CD4-positive, alpha-beta T cell treated with Interleukin-17A for 4 hours (primary cell): Measurements from ENCODE around the gene FAM184B.
"Not testable (repeated sequence)": the region's sequence is repeated elsewhere in the genome, so short reads cannot be mapped to it uniquely, and the experiment has no call there.

Experiments used
- DNase-seq: peaks from one replicate; pipeline ENCODE4 v3.0.0-alpha.2; 2020; ENCODE audit warnings: mixed read lengths

FAM184B gene

GRCh38 chr4:17680559-17681280 lies 100.7 kb downstream of the FAM184B start:
- DNase-seq, result no peak

DNA sequence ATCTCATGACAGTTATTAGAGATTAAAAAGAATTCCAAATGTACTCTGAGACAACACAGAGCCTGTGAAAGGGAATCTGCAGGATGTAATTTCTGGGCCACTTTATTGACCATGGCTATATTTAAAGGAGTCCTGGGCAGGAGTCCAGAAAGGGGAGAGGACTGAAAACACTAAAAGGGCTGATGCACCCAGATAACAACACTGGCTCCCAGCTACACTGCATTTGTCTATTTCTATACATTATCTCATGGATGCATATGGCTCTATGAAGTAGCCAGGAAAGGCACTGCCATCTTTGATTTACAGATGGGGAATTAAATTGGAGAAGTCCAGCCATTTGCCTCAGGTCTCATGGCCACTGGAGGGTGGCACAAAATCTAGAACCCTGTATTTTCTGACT lies 111.0 kb downstream of the FAM184B start:
- no peak for DNase-seq

DNA sequence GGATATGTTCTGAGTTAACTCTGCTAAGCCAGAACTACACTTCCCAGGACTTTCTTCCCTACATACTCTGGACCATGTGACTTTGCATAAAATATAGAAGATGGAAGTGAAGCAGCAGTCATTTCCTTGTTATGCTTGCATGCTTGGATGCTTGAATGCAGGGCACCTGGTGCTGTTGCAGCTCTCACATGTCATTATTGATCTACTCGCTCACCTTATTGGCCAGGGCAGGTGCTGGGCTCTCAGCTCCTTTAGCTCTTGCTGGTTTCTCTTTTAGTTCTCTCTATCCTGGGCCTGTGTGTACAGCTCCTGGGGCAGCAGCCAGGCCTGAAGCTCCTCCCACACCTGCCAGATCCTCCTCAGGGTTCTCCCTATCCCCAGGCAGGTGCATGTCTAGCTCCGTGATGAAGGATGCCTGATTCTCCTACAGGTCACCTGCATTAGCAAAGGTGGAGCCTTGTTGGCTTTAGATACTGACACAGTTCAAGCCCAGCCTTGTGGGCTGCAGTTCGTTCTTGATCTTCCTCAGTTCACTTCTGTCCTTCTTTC lies 113.7 kb downstream of the FAM184B start:
- no peak for DNase-seq

GRCh38 chr4:17667253-17667652 lies 114.2 kb downstream of the FAM184B start:
- DNase-seq, result no peak

GRCh38 chr4:17665852-17666251 lies 115.6 kb downstream of the FAM184B start:
- DNase-seq, result no peak

- no peak for DNase-seq
Observed at GRCh38 chr4:17665346-17665745, 116.1 kb downstream of the FAM184B start.

DNA sequence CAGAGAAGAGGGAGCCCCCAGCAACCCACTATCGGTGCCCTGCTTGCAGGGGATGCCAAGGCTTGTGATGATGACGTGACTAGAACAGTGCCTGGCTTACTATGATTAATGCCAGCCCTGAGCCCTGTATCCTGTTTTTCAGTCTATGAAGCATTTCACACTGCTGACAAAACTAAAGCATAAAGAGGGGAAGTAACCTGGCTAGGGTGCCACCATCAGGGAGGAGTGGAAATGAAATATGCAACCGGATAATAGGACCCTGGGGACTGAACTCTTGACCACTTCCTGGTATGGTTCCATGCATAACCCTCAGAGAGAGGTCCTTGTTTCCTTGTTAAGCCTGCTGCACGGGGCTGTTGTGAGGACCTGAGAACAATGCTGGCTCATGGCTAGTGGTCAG lies 116.7 kb downstream of the FAM184B start:
- no peak for DNase-seq

GRCh38 chr4:17662694-17663093 lies 118.7 kb downstream of the FAM184B start:
- no peak for DNase-seq

DNA sequence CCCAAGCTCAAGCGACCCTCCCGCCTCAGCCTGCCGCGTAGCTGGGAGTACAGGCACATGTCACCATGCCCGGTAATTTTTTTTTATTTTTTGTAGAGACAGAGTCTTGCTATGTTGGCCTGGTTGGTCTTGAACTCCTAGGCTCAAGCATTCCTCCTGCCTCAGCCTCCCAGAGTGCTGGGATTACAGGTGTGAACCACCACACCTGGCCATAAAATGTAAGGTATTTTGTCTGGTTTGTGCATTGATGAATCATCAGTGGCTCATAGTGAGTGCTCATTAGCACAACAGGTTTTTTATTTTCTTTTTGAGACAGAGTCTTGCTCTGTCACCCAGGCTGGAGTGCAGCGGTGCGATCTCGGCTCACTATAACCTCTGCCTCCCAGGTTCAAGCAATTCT lies 122.2 kb downstream of the FAM184B start:
- not testable (repeated sequence) for DNase-seq

GRCh38 chr4:17657849-17658248 lies 123.6 kb downstream of the FAM184B start:
- DNase-seq, result no peak

DNA sequence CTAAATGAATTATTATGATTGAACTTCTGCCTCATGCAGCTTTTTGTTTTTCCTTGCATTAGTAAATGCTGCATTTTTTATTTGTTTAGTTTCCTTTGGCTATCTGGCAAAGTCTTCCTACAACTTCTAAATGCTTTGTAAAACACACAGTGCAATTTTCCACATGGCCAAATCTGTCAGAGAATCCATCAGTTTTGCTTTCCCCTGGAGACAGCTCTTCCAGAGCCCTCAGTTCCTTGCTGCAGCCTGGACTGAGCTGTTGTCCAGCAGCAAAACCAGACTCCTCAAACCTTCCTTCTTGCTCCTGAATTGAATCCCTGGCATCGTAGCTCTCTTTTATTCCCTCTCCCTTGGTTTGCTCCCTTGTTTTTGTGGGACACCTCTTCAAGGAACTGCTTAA lies 124.3 kb downstream of the FAM184B start:
- no peak for DNase-seq

GRCh38 chr4:17654701-17655100 lies 126.7 kb downstream of the FAM184B start:
- DNase-seq, result no peak

GRCh38 chr4:17650406-17650805 lies 131.0 kb downstream of the FAM184B start:
- DNase-seq, result no peak

GRCh38 chr4:17647927-17648326 lies 133.5 kb downstream of the FAM184B start:
- no peak for DNase-seq

- no peak for DNase-seq
Observed at GRCh38 chr4:17647176-17647806, 134.1 kb downstream of the FAM184B start.

GRCh38 chr4:17646693-17647092 lies 134.7 kb downstream of the FAM184B start:
- DNase-seq, result no peak

DNA sequence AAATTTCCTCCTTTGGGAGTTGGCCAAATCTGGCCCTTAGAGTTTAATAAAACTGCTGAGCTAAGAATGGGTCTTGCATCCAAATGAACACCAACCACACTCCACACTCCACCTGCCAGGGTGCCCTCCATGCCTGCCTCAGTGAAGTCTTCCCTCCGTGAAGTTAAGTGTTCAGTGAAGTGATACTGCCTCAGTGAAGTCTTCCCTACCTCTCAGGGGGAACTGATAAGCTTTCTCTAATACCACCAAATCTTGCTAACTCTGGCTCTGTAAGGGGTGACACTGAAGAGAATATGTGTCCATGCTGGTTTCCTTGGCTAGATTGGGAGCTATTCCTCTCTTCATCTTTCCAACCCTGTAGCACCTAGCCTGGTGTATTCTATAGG lies 139.0 kb downstream of the FAM184B start:
- DNase-seq, result no peak

GRCh38 chr4:17639136-17639535 lies 142.3 kb downstream of the FAM184B start:
- DNase-seq, result no peak

- peak; percentile 79 for DNase-seq
Observed at GRCh38 chr4:17636696-17637622, 144.5 kb downstream of the FAM184B start.

- no peak for DNase-seq
Observed at GRCh38 chr4:17636341-17636695, 145.1 kb downstream of the FAM184B start.

DNA sequence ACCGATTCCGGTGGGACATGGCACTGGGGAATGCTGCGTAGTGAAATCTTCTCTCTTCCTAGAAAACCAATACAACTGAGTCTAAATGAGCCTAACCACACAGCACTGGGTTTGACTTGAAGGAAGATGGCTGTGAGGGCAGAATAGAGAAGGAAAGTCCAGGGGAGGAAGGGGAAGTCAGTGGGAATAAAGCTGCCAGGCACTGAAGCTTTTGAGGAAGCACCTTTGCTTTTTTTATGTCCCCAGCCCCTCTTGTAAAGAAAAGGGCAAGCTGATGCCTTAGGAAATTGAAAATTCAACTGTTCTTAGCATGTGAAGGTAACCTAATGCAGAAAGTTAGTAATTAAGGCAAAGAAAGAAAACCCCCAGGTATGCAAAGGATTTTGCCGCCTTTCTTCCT lies 146.4 kb downstream of the FAM184B start:
- DNase-seq, result no peak

GRCh38 chr4:17633600-17633999 lies 147.8 kb downstream of the FAM184B start:
- DNase-seq, result no peak

DNA sequence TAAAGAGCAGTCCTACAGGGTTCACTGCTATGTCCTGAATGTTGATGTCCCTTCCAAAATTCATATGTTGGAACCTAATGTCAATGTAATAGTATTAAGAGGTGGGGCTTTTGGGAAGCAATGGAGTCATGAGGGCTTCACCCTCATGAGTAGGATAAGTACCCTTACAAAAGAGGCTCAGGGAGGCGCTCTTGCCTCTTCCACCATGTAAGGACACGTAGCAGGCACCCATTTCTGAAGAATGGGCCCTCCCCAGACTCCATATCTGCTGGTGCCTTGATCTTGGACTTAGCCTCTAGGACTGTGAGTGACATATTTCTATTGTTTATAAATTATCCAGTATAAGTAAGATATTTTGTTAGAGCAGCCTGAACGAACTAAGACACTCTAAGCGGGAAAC lies 151.2 kb downstream of the FAM184B start:
- no peak for DNase-seq
